Transverse colon (tissue), 4 donors: Measurements from ENCODE around the gene MREG. TPM values are rescaled to one million over a fixed set of nuclear protein-coding genes. Genes with fewer than 3 reads are reported as not detected.
A peak's percentile ranks its signal among the peaks of the same experiment; 100 is the strongest.

Experiments
- DNase-seq: peaks from one replicate; pipeline ENCODE4 v3.0.0-alpha.2; 2019
- H3K27ac ChIP-seq, 4 donors: fragments of 200-600 bp; sonication (generic); 2 replicates each; pipeline ENCODE4 v1.5.1; 2016 to 2018; ENCODE audit warnings: inconsistent platforms in 4 of 4
- H3K27me3 ChIP-seq: fragments of 200-600 bp; sonication (generic); 2 replicates; pipeline ENCODE4 v1.5.1; 2017; ENCODE audit warnings: inconsistent platforms
- H3K36me3 ChIP-seq, 4 donors: fragments of 200-600 bp; sonication (generic); 2 replicates each; pipeline ENCODE4 v1.5.1; 2017 to 2019; ENCODE audit warnings: inconsistent platforms in 4 of 4
- H3K4me1 ChIP-seq, 4 donors: fragments of 200-600 bp; sonication (generic); 2 replicates each; pipeline ENCODE4 v1.5.1; 2017 to 2020; ENCODE audit warnings: inconsistent platforms in 4 of 4
- H3K4me3 ChIP-seq, 4 donors: fragments of 200-600 bp; sonication (generic); 1 replicate in 1 of 4; 2 replicates in 3 of 4; pipeline versions ENCODE4 v1.5.1 to v1.6.1; 2017 to 2019; ENCODE audit warnings: inconsistent platforms in 4 of 4
- H3K9me3 ChIP-seq, 2 donors: fragments of 200-600 bp; sonication (generic); 2 replicates each; pipeline ENCODE4 v1.5.1; 2017 to 2019; ENCODE audit warnings: inconsistent platforms in 2 of 2
- EP300 ChIP-seq: sonication (generic); formaldehyde crosslinking; IDR thresholded peaks from one replicate; pipeline ENCODE4 v1.6.1; 2017; ENCODE audit warnings: antibody characterized with exemption, low read depth
- POLR2A ChIP-seq: fragments of 450-650 bp; IDR thresholded peaks from one replicate; pipeline ENCODE4 v1.6.1; 2016; ENCODE audit warnings: antibody characterized with exemption, mild to moderate bottlenecking, moderate library complexity
- POLR2AphosphoS5 ChIP-seq, 3 donors: sonication (generic); formaldehyde crosslinking; IDR thresholded peaks; one replicate each; pipeline ENCODE4 v1.6.1; 2016; ENCODE audit warnings: antibody characterized with exemption in 3 of 3
- WGBS, 2 donors: methylation state at CpG; one replicate each; pipeline ENCODE4 v1.1.5; 2018; ENCODE audit warnings: low coverage in 1 of 2; 5-methylcytosine and 5-hydroxymethylcytosine counted together
- in situ Hi-C, 4 donors: fragments of 200-750 bp; cut with MboI; loops; one replicate each; pipeline versions ENCODE4 v1.15.0 to v1.15.1; 2017; ENCODE audit warnings: low sequenced_read_pairs in 3 of 4, low pct_ligation_motif_present in 1 of 4, low pct_unique_long_range_greater_than_20kb in 1 of 4
- intact Hi-C: fragments of 100-400 bp; cut with DNase I; formaldehyde crosslinking; loops from one replicate; pipeline ENCODE4 v1.15.1; 2023; ENCODE audit warnings: low total_unique reads
- total RNA-seq, 4 donors: library from RNA; depleted of rRNA; stranded (reverse); fragments of >200 nt; gene quantifications; one replicate each; pipeline ENCODE4 v1.1.0, GENCODE V29; 2016
- TF ChIP-seq, protein P1 (sequence below), 5 experiments: fragments of 200-600 bp in 3 of 5; fragments of 450-650 bp in 2 of 5; sonication (generic) in 3 of 5; IDR thresholded peaks; 1 replicate in 2 of 5; 2 replicates in 3 of 5; pipeline ENCODE4 v1.5.1; 2016 to 2017; ENCODE audit warnings: antibody characterized with exemption in 5 of 5, inconsistent platforms in 3 of 5, mild to moderate bottlenecking in 2 of 5, moderate library complexity in 1 of 5

The MREG gene
- total RNA-seq, 4 donors from 2014 or later, result 1.5 to 8.5 (median 5.1) TPM

DNA sequence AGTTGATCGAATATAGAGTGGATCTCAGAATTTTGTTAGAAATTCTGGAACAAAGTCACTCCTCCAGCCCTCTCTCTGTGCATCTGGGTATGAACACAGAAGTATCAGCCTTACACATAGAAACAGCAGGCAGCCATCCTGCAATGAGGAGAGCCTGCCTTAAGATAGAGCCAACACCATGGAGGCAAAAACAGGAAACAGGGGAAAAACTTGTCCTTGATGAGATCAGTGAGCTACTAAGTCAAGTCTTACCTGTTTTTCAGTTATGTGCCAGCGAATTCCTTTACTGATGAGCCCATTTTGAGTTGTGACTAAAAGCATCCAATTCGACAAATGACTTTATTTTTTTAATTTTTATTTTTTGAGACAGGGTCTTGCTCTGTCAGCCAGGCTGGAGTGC is 26.6 kb upstream of the MREG start:
- 89 to 90% methylated on average over 2 to 3 of the region's 3 CpGs for WGBS, 2 donors
- no peaks in the 10 kb centered on the region for H3K4me1 ChIP-seq
- no peaks in the 10 kb centered on the region for H3K36me3 ChIP-seq

DNA sequence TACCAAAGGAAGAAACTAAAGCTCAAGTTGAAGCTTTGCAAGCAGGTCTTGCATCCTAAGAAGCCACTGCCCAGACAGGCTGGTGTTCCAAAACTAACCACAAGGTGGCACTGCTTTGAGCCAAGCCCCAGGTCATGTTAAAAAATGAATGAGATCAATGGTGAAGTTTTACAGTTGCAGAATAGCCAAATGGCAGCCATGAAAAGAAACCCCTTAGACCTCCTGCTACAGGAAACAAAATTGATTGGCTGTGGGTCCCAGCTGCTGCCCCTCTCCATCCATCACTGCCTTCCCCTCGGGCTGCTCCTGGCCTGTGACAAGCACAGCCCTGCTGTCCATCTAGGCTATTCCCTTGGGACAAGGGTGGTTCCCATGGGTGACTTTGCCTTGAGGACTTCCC is 20.7 kb upstream of the MREG start:
- H3K4me1 ChIP-seq, result no peaks in the 10 kb centered on the region
- in situ Hi-C loops, result loop anchor here in 1 of 4 donors (25.0 kb wide), 1 partner anchor 628 kb away; no protein-coding TSS in a partner anchor
- no peak overlapping the region for H3K4me3 ChIP-seq
- H3K27ac ChIP-seq, result no peak overlapping the region
- intact Hi-C loops, result no loop called here
- DNase-seq, result peak; percentile 78
- no peaks in the 10 kb centered on the region for H3K27me3 ChIP-seq
- H3K36me3 ChIP-seq, result peaks cover 0 to 8% (median 0%) of the 10 kb centered on the region in 4 donors
- no peak for TF ChIP-seq EP300
- TF ChIP-seq, protein P1, sequence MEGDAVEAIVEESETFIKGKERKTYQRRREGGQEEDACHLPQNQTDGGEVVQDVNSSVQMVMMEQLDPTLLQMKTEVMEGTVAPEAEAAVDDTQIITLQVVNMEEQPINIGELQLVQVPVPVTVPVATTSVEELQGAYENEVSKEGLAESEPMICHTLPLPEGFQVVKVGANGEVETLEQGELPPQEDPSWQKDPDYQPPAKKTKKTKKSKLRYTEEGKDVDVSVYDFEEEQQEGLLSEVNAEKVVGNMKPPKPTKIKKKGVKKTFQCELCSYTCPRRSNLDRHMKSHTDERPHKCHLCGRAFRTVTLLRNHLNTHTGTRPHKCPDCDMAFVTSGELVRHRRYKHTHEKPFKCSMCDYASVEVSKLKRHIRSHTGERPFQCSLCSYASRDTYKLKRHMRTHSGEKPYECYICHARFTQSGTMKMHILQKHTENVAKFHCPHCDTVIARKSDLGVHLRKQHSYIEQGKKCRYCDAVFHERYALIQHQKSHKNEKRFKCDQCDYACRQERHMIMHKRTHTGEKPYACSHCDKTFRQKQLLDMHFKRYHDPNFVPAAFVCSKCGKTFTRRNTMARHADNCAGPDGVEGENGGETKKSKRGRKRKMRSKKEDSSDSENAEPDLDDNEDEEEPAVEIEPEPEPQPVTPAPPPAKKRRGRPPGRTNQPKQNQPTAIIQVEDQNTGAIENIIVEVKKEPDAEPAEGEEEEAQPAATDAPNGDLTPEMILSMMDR (IDR thresholded peaks at IDR 0.05), result peak; percentile 77 to 95 (median 92)
- H3K9me3 ChIP-seq, result no peaks in the 10 kb centered on the region
- 70% methylated on average over 1 of the region's 1 CpG; no CpG with 5 or more reads in 1 of the 2 donors for WGBS, 2 donors

More for the DNA sequence above, 26.6 kb upstream of the MREG start:
- intact Hi-C loops, result no loop called here
- Histone ChIP-seq H3K27ac (no peak overlapping the region), H3K9me3 (no peaks in the 10 kb centered on the region), H3K4me3 (no peak overlapping the region), H3K27me3 (no peaks in the 10 kb centered on the region)
- no peak for DNase-seq
- TF ChIP-seq, protein P1 (IDR thresholded peaks at IDR 0.05), result no peak
- no peak for TF ChIP-seq EP300
- TF ChIP-seq POLR2AphosphoS5 (IDR thresholded peaks at IDR 0.05), result no peak
- no peak for TF ChIP-seq POLR2A
- in situ Hi-C loops, result loop anchor here in 1 of 4 donors (25.0 kb wide), 1 partner anchor 622 kb away; no protein-coding TSS in a partner anchor

DNA sequence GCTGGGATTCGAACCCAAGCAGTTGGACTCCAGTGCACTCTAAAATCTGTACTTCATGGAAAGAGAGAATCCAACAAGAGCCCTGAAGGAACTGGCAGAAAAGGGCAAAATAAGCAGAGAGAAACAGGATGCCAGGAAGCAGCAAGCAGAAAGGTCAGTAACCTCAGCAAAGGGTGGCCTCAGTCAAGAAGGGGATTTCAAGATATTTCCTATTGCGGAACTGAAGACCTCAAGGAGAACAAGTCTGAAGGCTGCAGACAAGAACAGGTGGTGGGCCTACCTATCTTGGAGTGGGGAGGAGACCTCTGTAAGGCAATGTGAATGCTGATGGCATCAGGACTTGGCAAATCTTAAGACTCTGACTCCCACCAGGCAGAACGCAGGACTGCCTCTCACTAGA is 20.1 kb upstream of the MREG start:
- Histone ChIP-seq H3K4me1 (no peaks in the 10 kb centered on the region), H3K4me3 (no peak overlapping the region), H3K27me3 (no peaks in the 10 kb centered on the region), H3K9me3 (no peaks in the 10 kb centered on the region), H3K36me3 (peaks cover 0 to 10% (median 0%) of the 10 kb centered on the region in 4 donors), H3K27ac (no peak overlapping the region)
- DNase-seq, result no peak
- WGBS, 2 donors, result 89 to 90% methylated on average over 3 of the region's 3 CpGs
- in situ Hi-C loops (loop anchor here in 1 of 4 donors (25.0 kb wide), 1 partner anchor 629 kb away; no protein-coding TSS in a partner anchor), intact Hi-C loops (no loop called here)
- TF ChIP-seq EP300 (no peak), POLR2AphosphoS5 (IDR thresholded peaks at IDR 0.05) (no peak), POLR2A (no peak)
- TF ChIP-seq, protein P1 (IDR thresholded peaks at IDR 0.05), result no peak

DNA sequence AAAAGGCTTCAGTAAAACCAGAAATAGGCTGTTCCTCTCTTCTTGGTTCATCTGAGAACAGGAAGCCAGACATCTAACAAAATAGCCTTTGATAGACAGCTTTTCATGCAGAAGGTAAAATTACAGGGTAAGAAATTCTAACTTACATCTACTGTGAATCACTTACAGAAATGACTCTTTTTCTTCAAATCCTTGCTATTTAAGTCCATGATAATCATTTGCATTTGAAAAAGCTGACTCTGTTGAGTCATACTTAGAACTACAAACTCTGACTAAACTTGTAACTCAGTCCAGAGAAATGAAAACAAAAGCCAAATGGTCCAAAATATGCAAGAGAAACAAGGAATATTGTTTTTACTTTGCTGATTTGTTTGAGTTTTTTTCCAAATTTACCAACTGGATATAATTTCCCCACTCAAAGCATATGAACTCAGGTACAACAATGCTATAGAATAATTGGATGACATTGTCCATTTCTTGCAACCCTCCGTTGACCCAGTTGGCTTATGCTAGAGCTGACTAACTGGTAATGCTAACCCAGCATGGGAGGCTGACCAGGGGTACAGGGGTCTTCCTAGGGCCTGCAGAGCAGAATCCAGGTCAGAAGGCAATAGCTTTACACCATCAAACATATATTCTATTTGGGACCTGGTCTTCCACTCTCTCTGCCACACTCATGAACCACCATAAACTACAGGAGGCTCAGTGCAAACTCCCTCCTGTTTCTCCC is 18.8 kb upstream of the MREG start:
- Histone ChIP-seq H3K27me3 (no peaks in the 10 kb centered on the region), H3K4me1 (no peaks in the 10 kb centered on the region), H3K4me3 (no peak overlapping the region), H3K27ac (no peak overlapping the region), H3K36me3 (peaks cover 0 to 10% (median 0%) of the 10 kb centered on the region in 4 donors), H3K9me3 (no peaks in the 10 kb centered on the region)
- DNase-seq, result no peak
- 43 to 74% methylated on average over 1 of the region's 1 CpG for WGBS, 2 donors
- in situ Hi-C loops, result loop anchor here in 1 of 4 donors (25.0 kb wide), 1 partner anchor 630 kb away; no protein-coding TSS in a partner anchor
- intact Hi-C loops, result no loop called here
- TF ChIP-seq EP300, result no peak
- TF ChIP-seq POLR2A, result no peak
- TF ChIP-seq, protein P1 (IDR thresholded peaks at IDR 0.05), result no peak
- no peak for TF ChIP-seq POLR2AphosphoS5 (IDR thresholded peaks at IDR 0.05)
